GM23338 (cell line): ENCODE data around the gene MTHFS. TPM values are rescaled to one million over a fixed set of nuclear protein-coding genes. Genes with fewer than 3 reads are reported as not detected.

ENCODE experiments used
- ATAC-seq: fragments of 200-7000 bp; cut with Tn5 transposase; 3 replicates; pipeline ENCODE4 v1.9.1; 2020
- DNase-seq: peaks from one replicate; pipeline ENCODE4 v3.0.0-alpha.2; 2015; ENCODE audit warnings: low spot score
- H2AFZ ChIP-seq: fragments of 200-600 bp; sonication (generic); 2 replicates; pipeline ENCODE4 v1.8.0; 2016; ENCODE audit warnings: antibody characterized with exemption, mild to moderate bottlenecking, moderate library complexity
- H3F3A ChIP-seq: fragments of 200-600 bp; sonication (generic); replicated peaks from 2 replicates; pipeline ENCODE4 v1.8.0; 2017; ENCODE audit warnings: antibody characterized with exemption, mixed run types, low read depth
- H3K27ac ChIP-seq: fragments of 200-600 bp; sonication (generic); 2 replicates; pipeline ENCODE4 v1.6.1; 2016; ENCODE audit warnings: low read depth
- H3K27me3 ChIP-seq: fragments of 200-600 bp; sonication (generic); 2 replicates; pipeline ENCODE4 v1.8.0; 2016; ENCODE audit warnings: mild to moderate bottlenecking, mixed run types, moderate library complexity; ENCODE audit not compliant: insufficient read depth
- H3K36me3 ChIP-seq: fragments of 200-600 bp; sonication (generic); 2 replicates; pipeline ENCODE4 v1.8.0; 2016; ENCODE audit warnings: mild to moderate bottlenecking; ENCODE audit not compliant: insufficient read depth
- H3K4me1 ChIP-seq: fragments of 200-600 bp; sonication (generic); 2 replicates; pipeline ENCODE4 v1.8.0; 2016; ENCODE audit warnings: mild to moderate bottlenecking, moderate library complexity; ENCODE audit not compliant: insufficient read depth
- H3K4me2 ChIP-seq: fragments of 200-600 bp; sonication (generic); 2 replicates; pipeline ENCODE4 v1.7.1; 2017; ENCODE audit warnings: mixed run types
- H3K4me3 ChIP-seq: fragments of 200-600 bp; sonication (generic); 2 replicates; pipeline ENCODE4 v1.6.1; 2016; ENCODE audit warnings: mixed run types
- H3K79me2 ChIP-seq: fragments of 200-600 bp; sonication (generic); replicated peaks from 2 replicates; pipeline ENCODE4 v1.8.0; 2017; ENCODE audit warnings: mild to moderate bottlenecking; ENCODE audit not compliant: insufficient read depth
- H3K9me2 ChIP-seq: fragments of 200-600 bp; sonication (generic); 2 replicates; pipeline ENCODE4 v1.8.0; 2017; ENCODE audit not compliant: insufficient read depth
- H4K20me1 ChIP-seq: fragments of 200-600 bp; sonication (generic); replicated peaks from 2 replicates; pipeline ENCODE4 v1.8.0; 2017; ENCODE audit warnings: mild to moderate bottlenecking; ENCODE audit not compliant: insufficient read depth
- H3K27ac Mint-ChIP-seq: 2 replicates; pipeline ENCODE4 v1.8.0; 2020; ENCODE audit warnings: inconsistent platforms, mild to moderate bottlenecking, moderate library complexity, mixed read lengths
- H3K27me3 Mint-ChIP-seq: 3 replicates; pipeline ENCODE4 v1.8.0; 2022; ENCODE audit warnings: low read depth, mild to moderate bottlenecking, moderate library complexity, mixed read lengths, inconsistent platforms; ENCODE audit not compliant: insufficient read depth, poor library complexity
- H3K36me3 Mint-ChIP-seq: 3 replicates; pipeline ENCODE4 v1.8.0; 2021; ENCODE audit warnings: low read depth, mild to moderate bottlenecking, inconsistent platforms, moderate library complexity, mixed read lengths
- H3K4me1 Mint-ChIP-seq: 3 replicates; pipeline ENCODE4 v1.8.0; 2020; ENCODE audit warnings: mild to moderate bottlenecking, inconsistent platforms, mixed read lengths
- H3K4me3 Mint-ChIP-seq: 3 replicates; pipeline ENCODE4 v1.8.0; 2021; ENCODE audit warnings: moderate library complexity, mild to moderate bottlenecking, inconsistent platforms, mixed read lengths
- H3K9me3 Mint-ChIP-seq: 3 replicates; pipeline ENCODE4 v1.8.0; 2020; ENCODE audit warnings: moderate library complexity, mild to moderate bottlenecking, inconsistent platforms, mixed read lengths
- CREB1 ChIP-seq: fragments of 250-450 bp; sonication (Bioruptor Pico); IDR thresholded peaks from 2 replicates; pipeline ENCODE4 v1.5.0; 2020; ENCODE audit warnings: low read depth, mild to moderate bottlenecking, moderate library complexity
- CTCF ChIP-seq, 2 experiments: fragments of 200-600 bp in 1 of 2; sonication (generic) in 1 of 2; conservative IDR thresholded peaks; 2 replicates each; pipeline versions ENCODE4 v1.5.1 to v1.6.1; 2016 to 2017; ENCODE audit warnings: antibody characterized with exemption in 2 of 2, low read depth in 2 of 2, mild to moderate bottlenecking in 2 of 2, moderate library complexity in 1 of 2
- ETS1 ChIP-seq: IDR thresholded peaks from 2 replicates; pipeline ENCODE4 v1.6.1; 2016; ENCODE audit warnings: antibody characterized with exemption
- EZH2 ChIP-seq: fragments of 200-600 bp; sonication (generic); IDR thresholded peaks from one replicate; pipeline ENCODE4 v1.8.0; 2017; ENCODE audit warnings: antibody characterized with exemption, mild to moderate bottlenecking, low read depth; ENCODE audit not compliant: unreplicated experiment
- EZH2phosphoT487 ChIP-seq: fragments of 200-600 bp; sonication (generic); IDR thresholded peaks from one replicate; pipeline ENCODE4 v1.8.1; 2018; ENCODE audit warnings: antibody characterized with exemption; ENCODE audit not compliant: unreplicated experiment
- JUNB ChIP-seq: IDR thresholded peaks from one replicate; pipeline ENCODE4 v1.6.1; 2016; ENCODE audit warnings: antibody characterized with exemption; ENCODE audit not compliant: unreplicated experiment
- NANOG ChIP-seq: IDR thresholded peaks from 2 replicates; pipeline ENCODE4 v1.6.1; 2016; ENCODE audit warnings: antibody characterized with exemption, borderline replicate concordance
- POLR2AphosphoS5 ChIP-seq: IDR thresholded peaks from 2 replicates; pipeline ENCODE4 v1.6.1; 2016; ENCODE audit warnings: antibody characterized with exemption, low read depth
- REST ChIP-seq: IDR thresholded peaks from one replicate; pipeline ENCODE4 v1.6.1; 2018; ENCODE audit warnings: antibody characterized with exemption; ENCODE audit not compliant: unreplicated experiment
- STAT1 ChIP-seq: IDR thresholded peaks from one replicate; pipeline ENCODE4 v1.6.1; 2016; ENCODE audit warnings: antibody characterized with exemption; ENCODE audit not compliant: unreplicated experiment
- ZNF114 ChIP-seq: fragments of 250-450 bp; sonication (Bioruptor Pico); IDR thresholded peaks from 2 replicates; pipeline ENCODE4 v1.5.0; 2020; ENCODE audit warnings: mild to moderate bottlenecking, moderate library complexity
- ZNF331 ChIP-seq: fragments of 250-450 bp; sonication (Bioruptor Pico); IDR thresholded peaks from 2 replicates; pipeline ENCODE4 v1.5.0; 2020; ENCODE audit warnings: low read depth, mild to moderate bottlenecking, moderate library complexity
- polyA plus RNA-seq: library from polyadenylated mRNA; unstranded; fragments of >200 nt; fragmentation: Nextera tagmentation; extraction: Ambion mirVana; gene quantifications from 2 replicates; pipeline ENCODE4 v1.2.1, GENCODE V29; 2016
- total RNA-seq: library from RNA; depleted of rRNA; stranded (reverse); fragments of >200 nt; shearing (Covaris generic); gene quantifications from 2 replicates; pipeline ENCODE4 v1.2.3, GENCODE V29; 2014
- TF ChIP-seq, protein P1 (sequence below): fragments of 250-450 bp; sonication (Bioruptor Pico); IDR thresholded peaks from 2 replicates; pipeline ENCODE4 v1.5.0; 2020; ENCODE audit warnings: mild to moderate bottlenecking, moderate library complexity

Gene MTHFS
- total and polyA plus RNA-seq, 2 experiments from 2014 or later = 33.2 to 62.0 TPM

DNA sequence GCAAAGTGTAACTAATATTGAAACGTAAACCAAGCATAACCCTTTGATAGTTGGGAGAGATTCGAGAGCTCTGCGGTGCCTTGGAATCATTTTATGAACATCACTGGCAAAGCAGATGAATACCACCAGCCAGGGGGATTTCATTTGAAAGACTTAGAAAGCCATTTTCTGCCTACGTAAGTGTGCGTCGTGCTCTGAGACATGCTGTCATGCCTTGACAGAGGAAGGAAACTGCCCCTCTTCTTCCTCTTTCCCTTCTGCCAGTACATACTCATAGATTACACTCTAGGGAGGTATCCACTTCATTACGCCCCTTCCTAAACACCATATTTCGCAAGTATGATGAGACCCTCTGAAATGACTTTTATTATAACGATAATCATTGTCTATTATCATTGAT is 3.3 kb upstream of the MTHFS start:
- Histone ChIP-seq H3K4me3 (no peak overlapping the region), H3K27ac (no peak overlapping the region), H3K9me2 (no peaks in the 10 kb centered on the region), H3K27me3 (no peaks in the 10 kb centered on the region), H3K79me2 (peaks cover 13% of the 10 kb centered on the region), H4K20me1 (0 out of 2 replicates have a peak, but pooled peaks cover 4% of the 10 kb centered on the region), H3K4me2 (no peak overlapping the region), H3K36me3 (no peaks in the 10 kb centered on the region), H3K4me1 (peaks cover 13% of the 10 kb centered on the region), H2AFZ (no peak overlapping the region), H3F3A (no peaks in the 10 kb centered on the region)
- no peak overlapping the region for H3K27ac Mint-ChIP-seq
- ATAC-seq = no peak
- H3K4me3 Mint-ChIP-seq = no peak overlapping the region
- H3K27me3 Mint-ChIP-seq = peaks cover 2% of the 10 kb centered on the region
- H3K4me1 Mint-ChIP-seq = peaks cover 18% of the 10 kb centered on the region; the same call in 2 of the 3 replicates
- no peak for DNase-seq
- TF ChIP-seq REST = no peak
- TF ChIP-seq, protein P1, sequence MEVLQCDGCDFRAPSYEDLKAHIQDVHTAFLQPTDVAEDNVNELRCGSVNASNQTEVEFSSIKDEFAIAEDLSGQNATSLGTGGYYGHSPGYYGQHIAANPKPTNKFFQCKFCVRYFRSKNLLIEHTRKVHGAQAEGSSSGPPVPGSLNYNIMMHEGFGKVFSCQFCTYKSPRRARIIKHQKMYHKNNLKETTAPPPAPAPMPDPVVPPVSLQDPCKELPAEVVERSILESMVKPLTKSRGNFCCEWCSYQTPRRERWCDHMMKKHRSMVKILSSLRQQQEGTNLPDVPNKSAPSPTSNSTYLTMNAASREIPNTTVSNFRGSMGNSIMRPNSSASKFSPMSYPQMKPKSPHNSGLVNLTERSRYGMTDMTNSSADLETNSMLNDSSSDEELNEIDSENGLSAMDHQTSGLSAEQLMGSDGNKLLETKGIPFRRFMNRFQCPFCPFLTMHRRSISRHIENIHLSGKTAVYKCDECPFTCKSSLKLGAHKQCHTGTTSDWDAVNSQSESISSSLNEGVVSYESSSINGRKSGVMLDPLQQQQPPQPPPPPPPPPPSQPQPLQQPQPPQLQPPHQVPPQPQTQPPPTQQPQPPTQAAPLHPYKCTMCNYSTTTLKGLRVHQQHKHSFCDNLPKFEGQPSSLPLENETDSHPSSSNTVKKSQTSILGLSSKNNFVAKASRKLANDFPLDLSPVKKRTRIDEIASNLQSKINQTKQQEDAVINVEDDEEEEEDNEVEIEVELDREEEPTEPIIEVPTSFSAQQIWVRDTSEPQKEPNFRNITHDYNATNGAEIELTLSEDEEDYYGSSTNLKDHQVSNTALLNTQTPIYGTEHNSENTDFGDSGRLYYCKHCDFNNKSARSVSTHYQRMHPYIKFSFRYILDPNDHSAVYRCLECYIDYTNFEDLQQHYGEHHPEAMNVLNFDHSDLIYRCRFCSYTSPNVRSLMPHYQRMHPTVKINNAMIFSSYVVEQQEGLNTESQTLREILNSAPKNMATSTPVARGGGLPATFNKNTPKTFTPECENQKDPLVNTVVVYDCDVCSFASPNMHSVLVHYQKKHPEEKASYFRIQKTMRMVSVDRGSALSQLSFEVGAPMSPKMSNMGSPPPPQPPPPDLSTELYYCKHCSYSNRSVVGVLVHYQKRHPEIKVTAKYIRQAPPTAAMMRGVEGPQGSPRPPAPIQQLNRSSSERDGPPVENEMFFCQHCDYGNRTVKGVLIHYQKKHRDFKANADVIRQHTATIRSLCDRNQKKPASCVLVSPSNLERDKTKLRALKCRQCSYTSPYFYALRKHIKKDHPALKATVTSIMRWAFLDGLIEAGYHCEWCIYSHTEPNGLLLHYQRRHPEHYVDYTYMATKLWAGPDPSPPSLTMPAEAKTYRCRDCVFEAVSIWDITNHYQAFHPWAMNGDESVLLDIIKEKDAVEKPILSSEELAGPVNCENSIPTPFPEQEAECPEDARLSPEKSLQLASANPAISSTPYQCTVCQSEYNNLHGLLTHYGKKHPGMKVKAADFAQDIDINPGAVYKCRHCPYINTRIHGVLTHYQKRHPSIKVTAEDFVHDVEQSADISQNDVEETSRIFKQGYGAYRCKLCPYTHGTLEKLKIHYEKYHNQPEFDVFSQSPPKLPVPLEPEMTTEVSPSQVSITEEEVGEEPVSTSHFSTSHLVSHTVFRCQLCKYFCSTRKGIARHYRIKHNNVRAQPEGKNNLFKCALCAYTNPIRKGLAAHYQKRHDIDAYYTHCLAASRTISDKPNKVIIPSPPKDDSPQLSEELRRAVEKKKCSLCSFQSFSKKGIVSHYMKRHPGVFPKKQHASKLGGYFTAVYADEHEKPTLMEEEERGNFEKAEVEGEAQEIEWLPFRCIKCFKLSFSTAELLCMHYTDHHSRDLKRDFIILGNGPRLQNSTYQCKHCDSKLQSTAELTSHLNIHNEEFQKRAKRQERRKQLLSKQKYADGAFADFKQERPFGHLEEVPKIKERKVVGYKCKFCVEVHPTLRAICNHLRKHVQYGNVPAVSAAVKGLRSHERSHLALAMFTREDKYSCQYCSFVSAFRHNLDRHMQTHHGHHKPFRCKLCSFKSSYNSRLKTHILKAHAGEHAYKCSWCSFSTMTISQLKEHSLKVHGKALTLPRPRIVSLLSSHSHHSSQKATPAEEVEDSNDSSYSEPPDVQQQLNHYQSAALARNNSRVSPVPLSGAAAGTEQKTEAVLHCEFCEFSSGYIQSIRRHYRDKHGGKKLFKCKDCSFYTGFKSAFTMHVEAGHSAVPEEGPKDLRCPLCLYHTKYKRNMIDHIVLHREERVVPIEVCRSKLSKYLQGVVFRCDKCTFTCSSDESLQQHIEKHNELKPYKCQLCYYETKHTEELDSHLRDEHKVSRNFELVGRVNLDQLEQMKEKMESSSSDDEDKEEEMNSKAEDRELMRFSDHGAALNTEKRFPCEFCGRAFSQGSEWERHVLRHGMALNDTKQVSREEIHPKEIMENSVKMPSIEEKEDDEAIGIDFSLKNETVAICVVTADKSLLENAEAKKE = no peak
- no peak for TF ChIP-seq NANOG
- TF ChIP-seq EZH2phosphoT487 = no peak
- no peak for TF ChIP-seq EZH2
- no peak for TF ChIP-seq STAT1
- no peak for TF ChIP-seq ZNF331
- no peak for TF ChIP-seq POLR2AphosphoS5
- TF ChIP-seq CTCF (conservative IDR thresholded peaks at IDR 0.05; ENCODE audit: low read depth in 2 of 2) = no peak
- TF ChIP-seq ZNF114 (CRISPR knock-in tag) = no peak
- TF ChIP-seq JUNB = no peak
- no peak for TF ChIP-seq ETS1
- no peak for TF ChIP-seq CREB1 (CRISPR knock-in tag)
- H3K9me3 Mint-ChIP-seq = peaks cover 2% of the 10 kb centered on the region; the same call in 1 of the 3 replicates
- peaks cover 9% of the 10 kb centered on the region for H3K36me3 Mint-ChIP-seq
